Muscle of back (tissue), 11 donors: Measurements from ENCODE around the gene GMDS. TPM values are rescaled to one million over a fixed set of nuclear protein-coding genes. Genes with fewer than 3 reads are reported as not detected.

Source experiments
- DNase-seq, 3 donors: peaks; one replicate each; pipeline versions ENCODE4 v3.0.0 to v3.0.0-alpha.2; 2013
- polyA plus RNA-seq, 10 donors: library from polyadenylated mRNA; unstranded; fragments of 120-200 nt; gene quantifications; one replicate each; pipeline ENCODE4 v1.2.1, GENCODE V29; 2013; ENCODE audit not compliant: insufficient read length in 10 of 10

GMDS gene
- polyA plus RNA-seq, 10 donors = 9.6 to 17.5 (median 11.0) TPM

GRCh38 chr6:1947922-1948321 lies 297.5 kb downstream of the GMDS start:
- no peak for DNase-seq

DNA sequence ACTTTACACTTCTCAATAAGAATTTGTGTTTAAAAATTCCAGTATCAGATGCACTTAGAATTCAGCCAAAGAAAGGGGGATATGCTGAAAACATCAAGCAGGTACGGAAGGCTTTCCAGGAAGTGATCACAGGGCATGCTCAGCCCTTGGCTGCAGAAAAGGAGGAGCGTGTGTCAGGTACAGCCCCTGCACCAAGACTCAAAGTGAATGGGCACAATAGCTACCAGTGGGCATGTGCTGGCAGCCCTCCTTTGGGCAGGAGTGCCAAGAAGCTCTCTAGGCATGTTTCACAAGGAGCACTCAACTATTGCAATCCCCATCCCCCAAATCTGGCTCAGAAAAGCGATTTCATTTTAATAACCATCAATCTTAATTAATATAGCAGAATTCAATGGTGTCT lies 298.8 kb downstream of the GMDS start:
- DNase-seq = no peak

DNA sequence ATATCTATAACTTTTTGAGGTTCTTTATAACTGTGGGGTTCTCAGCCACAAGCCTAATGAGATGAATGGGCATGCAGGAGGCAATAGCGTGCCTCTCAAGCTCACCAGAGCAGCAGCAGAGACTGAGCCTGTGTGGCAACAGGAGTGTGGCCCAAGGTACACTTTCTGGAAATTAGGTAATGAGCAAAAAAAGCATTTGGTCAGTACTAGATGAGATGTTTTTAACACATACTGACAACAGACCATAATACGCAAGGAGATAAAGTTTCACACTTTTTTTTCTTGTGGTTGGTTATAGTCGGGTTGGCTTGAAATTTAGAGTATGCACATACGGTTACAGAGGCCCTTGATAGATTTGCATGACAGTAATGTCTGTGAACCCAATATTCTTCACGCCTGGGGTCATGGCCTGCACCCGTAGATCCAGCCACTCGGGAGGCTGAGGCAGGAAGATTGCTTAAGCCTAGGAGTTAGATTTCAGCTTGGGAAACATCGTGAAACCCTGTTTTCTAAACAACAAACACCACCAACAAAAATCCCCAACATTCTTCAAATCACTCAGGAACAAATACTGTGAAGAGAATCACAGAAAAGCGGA lies 300.1 kb downstream of the GMDS start:
- DNase-seq = no peak

GRCh38 chr6:1942834-1943233 lies 302.6 kb downstream of the GMDS start:
- DNase-seq = no peak

DNA sequence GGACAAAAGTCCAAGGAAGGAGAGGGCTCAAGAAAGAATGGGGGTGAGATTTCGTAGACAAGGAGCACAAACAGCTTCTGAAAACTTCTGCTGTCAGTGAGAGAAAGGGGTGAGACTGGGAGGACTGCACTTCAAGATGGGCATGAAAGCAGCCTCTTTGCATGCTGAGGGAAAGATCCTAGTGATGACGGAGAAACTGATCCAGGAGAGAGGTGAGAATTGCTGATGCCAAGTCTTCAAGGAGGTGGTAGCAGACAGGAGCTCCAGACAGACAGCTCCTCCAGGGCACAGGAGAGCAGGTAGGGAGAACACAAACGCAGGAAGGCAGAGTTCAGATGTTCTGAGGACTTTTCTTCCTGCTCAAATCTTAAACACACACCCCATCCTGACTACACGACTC lies 303.9 kb downstream of the GMDS start:
- DNase-seq = no peak

DNA sequence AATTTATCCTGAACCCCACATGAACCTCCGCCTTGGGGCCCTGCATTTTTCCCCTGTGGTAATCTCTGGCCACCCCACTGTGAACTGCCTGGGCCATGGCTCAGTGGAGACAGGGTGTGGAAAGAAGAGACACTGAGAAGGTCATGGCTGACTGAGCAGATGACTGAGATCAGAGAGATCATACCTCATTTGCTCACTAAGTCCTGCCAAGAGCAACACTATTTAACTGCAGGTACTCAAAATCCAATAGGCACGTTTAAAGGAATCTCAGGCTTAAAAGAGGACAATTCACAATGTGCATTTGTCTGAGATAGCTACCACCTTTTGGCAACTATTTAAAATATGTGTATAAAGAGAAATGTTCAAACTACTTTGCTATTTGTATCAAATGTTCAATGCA lies 305.0 kb downstream of the GMDS start:
- DNase-seq = peak in 2 of 3 donors; percentile 3 to 15

GRCh38 chr6:1933292-1933691 lies 312.1 kb downstream of the GMDS start:
- no peak for DNase-seq

- DNase-seq = no peak
Observed at GRCh38 chr6:1931817-1932216, 313.6 kb downstream of the GMDS start.

- DNase-seq = peak in 1 of 3 donors; percentile 23
Observed at GRCh38 chr6:1930356-1930755, 315.0 kb downstream of the GMDS start.

DNA sequence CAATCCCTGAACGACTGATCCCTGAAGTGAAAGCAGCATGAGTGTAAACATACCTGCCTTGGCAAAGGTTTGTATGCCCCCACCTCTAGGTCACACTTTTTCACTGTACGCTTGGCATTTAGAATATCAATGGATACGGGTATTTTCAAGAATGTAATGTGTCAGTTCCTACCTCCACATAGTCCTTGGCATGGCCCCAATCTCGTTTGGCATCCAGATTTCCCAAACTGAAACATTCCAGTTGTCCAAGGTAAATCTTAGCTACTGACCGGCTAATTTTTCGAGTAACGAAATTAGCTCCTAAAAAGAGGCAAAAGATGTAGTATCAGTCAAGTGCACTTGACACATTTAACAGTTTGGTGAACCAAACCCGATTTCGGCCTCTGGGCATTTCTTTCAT lies 315.5 kb downstream of the GMDS start:
- no peak for DNase-seq

DNA sequence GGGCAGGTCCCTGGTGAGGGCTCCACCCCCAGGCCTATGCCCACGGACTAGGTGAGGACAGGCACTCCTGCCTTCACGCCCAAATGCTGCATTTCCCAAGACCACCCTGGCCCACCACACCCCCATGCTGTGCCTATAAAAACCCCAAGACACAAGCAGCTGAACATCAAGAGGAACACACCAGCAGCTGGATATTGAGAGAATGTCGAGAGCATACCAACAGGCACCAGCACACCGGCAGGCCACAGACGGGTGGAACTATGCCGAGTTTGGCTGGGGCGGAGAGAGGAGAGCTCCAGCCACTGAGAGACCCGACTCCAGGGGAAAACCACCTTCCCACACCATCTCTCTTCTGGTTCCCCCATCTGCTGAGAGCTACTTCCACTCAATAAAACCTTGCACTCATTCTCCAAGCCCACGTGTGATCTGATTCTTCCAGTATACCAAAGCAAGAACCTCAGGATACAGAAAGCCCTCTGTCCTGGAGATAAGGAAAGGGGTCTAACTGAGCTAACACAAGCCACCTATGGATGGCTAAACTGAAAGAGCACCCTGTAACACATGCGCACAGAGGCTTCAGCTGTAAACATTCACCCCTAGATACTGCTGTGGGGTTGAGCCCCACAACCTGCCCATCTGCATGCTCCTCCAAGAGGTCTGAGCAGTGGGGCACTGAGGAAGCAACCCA lies 319.5 kb downstream of the GMDS start:
- no peak for DNase-seq

- no peak for DNase-seq
Observed at GRCh38 chr6:1923449-1923848, 322.0 kb downstream of the GMDS start.

DNA sequence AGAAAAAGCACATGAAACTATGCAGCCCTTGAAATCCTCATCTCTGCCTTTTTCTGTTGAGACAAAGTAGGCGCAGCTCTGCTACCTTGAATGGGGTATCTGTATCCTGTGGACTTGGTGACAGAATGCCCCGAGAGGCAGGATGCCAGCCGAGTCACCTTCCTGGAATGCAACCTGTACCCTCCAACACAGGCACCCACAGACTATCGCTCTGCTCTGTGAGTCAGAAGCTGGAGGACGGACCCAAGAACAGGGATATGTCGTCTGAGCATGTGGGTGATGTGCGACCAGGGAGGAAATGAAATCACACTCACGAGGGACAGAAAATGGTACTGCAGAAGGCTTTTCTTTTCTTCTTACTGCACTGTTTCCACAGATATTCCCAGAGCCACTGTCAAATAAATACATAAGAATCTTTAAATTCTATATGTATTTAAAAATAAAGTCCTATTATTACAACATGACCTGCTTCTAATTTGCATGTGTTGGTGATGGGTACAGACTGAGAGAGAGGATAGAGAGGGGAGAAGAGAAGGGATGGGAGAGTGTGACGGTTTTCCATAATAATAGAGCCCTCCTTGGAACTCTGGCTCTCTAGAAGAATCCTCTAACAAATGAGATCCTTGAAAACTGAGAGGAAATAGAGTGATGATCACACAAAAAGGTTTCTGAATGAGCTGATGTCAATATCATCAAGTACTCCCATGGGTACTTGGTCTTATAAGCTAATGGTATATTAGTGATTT lies 327.6 kb downstream of the GMDS start:
- peak in 1 of 3 donors; percentile 42 for DNase-seq

GRCh38 chr6:1916334-1917070 lies 328.9 kb downstream of the GMDS start:
- DNase-seq = peak in 1 of 3 donors; percentile 59

DNA sequence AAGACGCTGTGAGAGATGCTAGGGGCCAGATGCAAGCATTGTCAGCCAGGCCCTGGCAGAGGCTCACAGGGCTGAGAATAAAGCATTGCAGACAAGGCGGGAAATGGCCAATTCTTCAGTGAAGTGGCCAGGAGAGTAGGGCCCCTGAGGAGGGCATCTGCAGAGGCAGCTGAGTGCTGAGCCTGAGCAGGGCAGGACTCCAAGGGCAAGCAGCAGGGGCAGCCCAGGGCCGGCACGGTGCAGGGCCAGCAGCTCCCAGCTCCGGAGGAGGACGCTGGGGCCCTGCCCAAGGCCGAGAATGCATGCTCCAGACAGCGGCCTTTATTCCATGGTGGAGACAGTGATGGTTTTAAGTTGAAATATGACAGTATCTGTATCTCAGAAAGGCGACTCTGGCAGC lies 330.2 kb downstream of the GMDS start:
- no peak for DNase-seq

- peak in 1 of 3 donors; percentile 25 for DNase-seq
Observed at GRCh38 chr6:1913577-1913976, 331.8 kb downstream of the GMDS start.

DNA sequence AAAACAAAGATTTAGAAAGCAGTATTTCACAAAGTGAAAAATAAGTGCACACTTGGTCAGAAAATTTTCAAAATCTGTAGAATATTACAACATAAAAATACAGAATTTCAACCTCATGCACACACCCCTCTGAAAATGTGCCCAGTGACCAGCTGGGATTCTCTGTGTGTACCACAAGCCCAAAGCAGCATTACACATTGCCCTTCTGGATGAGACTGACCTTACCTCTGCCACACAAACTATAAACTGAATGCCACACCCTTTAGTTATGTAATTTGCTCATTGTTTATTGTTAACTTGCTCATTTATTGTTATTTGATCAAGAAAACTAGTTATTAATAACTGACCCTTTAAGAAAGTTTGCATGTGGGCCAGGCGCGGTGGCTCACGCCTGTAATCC lies 332.7 kb downstream of the GMDS start:
- no peak for DNase-seq

DNA sequence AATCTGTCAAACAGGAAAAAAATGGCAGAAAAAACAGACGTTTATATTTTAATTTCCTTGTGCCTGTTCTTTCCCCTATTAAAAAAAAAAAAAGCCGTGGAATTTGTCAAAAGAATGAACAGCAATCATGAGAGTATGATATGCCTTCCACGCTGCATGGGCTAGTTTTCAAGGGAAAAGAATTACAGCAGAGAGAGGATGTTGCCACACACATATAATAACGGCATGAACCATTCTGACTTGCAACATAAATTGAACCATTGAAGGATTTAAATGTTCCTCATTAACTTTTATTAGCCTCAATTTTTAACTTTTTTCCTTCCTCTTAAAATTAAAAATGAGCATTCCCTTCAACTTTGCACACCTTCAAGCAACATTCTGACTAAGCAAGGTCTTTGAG lies 333.9 kb downstream of the GMDS start:
- DNase-seq = no peak

GRCh38 chr6:1910621-1911407 lies 334.6 kb downstream of the GMDS start:
- peak in 1 of 3 donors; percentile 16 for DNase-seq

GRCh38 chr6:1908784-1909183 lies 336.6 kb downstream of the GMDS start:
- DNase-seq = no peak

DNA sequence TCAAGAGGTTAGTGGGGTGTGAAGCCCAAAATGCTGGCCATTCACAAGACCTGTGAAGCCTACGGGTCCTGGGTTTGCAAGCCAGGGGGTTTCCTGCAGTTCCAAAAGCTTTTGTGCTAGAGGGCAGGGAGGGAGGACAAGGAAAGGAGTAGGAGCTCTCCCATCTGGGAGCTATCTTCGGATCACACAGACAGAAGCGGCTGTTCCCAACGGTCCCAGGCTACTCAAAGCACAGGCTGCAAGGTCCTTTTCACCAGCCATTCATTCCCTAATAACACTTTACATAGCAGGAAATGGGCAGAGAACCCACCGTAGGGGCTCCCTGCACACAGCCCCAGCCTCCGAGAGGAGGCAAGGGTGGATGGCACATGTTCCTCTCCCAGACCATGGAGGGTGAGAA lies 338.8 kb downstream of the GMDS start:
- no peak for DNase-seq

DNA sequence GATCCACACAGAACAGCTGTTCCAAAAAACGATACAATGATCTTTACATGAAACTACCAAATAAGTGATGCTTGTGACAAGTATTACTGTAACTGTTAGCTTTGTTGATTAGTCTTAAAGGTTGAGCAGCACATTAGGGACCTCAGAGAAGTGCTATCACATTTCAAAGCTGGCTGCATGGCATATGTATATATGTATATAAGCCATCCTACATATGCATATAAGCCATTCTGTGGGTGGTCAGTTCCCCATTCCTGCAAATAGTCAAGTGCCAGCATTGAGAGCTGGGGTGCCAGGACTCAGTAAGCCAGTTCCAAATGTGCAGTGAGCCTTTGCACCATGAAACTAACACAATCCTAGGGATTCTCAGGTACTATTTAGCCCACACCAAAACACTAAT lies 339.4 kb downstream of the GMDS start:
- no peak for DNase-seq
